LHCN-M2 (cell line): ENCODE data around the gene MRM1. TPM values are rescaled to one million over a fixed set of nuclear protein-coding genes. Genes with fewer than 3 reads are reported as not detected.
A peak's percentile ranks its signal among the peaks of the same experiment; 100 is the strongest.

Experiments used
- DNase-seq: peaks from one replicate; pipeline ENCODE4 v3.0.0-alpha.2; 2012; ENCODE audit warnings: low read depth
- polyA plus RNA-seq: library from polyadenylated mRNA; unstranded; fragments of >200 nt; gene quantifications from one replicate; pipeline ENCODE4 v1.2.1, GENCODE V29; 2012; ENCODE audit warnings: missing spikeins
- total RNA-seq: library from RNA; depleted of rRNA; stranded (reverse); fragments of >200 nt; gene quantifications from 2 replicates; pipeline ENCODE4 v1.2.3, GENCODE V29; 2014; rRNA removed

MRM1 gene
- 10.8 and 11.2 TPM in 2 replicates for total RNA-seq
- polyA plus RNA-seq: 4.0 TPM

GRCh38 chr17:36601303-36602029, at the start of gene MRM1:
Gene MRM1, plus strand, starts transcription at chr17:36601583. Its CDS starts 228 bp downstream, at chr17:36601811.
- DNase-seq: peak; percentile 91

- DNase-seq: no peak
These were observed 47.9 kb upstream of the MRM1 start for GRCh38 chr17:36553459-36553858.

GRCh38 chr17:36566081-36566480, 35.3 kb upstream of the MRM1 start:
- DNase-seq: no peak

GRCh38 chr17:36575028-36575427, 26.4 kb upstream of the MRM1 start:
- no peak for DNase-seq

- DNase-seq: no peak
These were observed 24.6 kb upstream of the MRM1 start for GRCh38 chr17:36576793-36577192.

GRCh38 chr17:36578671-36579070, 22.7 kb upstream of the MRM1 start:
- no peak for DNase-seq

GRCh38 chr17:36583787-36584186, 17.6 kb upstream of the MRM1 start:
- no peak for DNase-seq

- no peak for DNase-seq
These were observed 15.2 kb upstream of the MRM1 start for GRCh38 chr17:36586138-36586537.

- DNase-seq: peak; percentile 64
These were observed 11.3 kb upstream of the MRM1 start for GRCh38 chr17:36590082-36590481.

- DNase-seq: peak; percentile 73
These were observed 9.7 kb upstream of the MRM1 start, which contains the start of gene DHRS11 for GRCh38 chr17:36591434-36592315. Gene DHRS11, plus strand, starts transcription at chr17:36591879. Its CDS starts 131 bp downstream, at chr17:36592010.

- DNase-seq: peak; percentile 23
These were observed 9.1 kb upstream of the MRM1 start for GRCh38 chr17:36592316-36592715.

GRCh38 chr17:36592716-36593321, 8.6 kb upstream of the MRM1 start:
- DNase-seq: no peak

- no peak for DNase-seq
These were observed 7.6 kb upstream of the MRM1 start for GRCh38 chr17:36593656-36594316.

- DNase-seq: no peak
These were observed 6.6 kb upstream of the MRM1 start for GRCh38 chr17:36594626-36595401.

- no peak for DNase-seq
These were observed 4.2 kb upstream of the MRM1 start for GRCh38 chr17:36597226-36597625.

- no peak for DNase-seq
These were observed 3.3 kb upstream of the MRM1 start for GRCh38 chr17:36597866-36598777.

- no peak for DNase-seq
These were observed 2.4 kb upstream of the MRM1 start for GRCh38 chr17:36598951-36599401.

GRCh38 chr17:36599546-36600250, 1.7 kb upstream of the MRM1 start:
- no peak for DNase-seq

GRCh38 chr17:36600465-36600864, 918 bp upstream of the MRM1 start:
- DNase-seq: no peak
